GM21528 (cell line): ENCODE data around the gene OTUB1.

Experiments used
- ATAC-seq: cut with Tn5 transposase; IDR thresholded peaks from one replicate; pipeline ENCODE4 v1.9.1; 2021; ENCODE audit warnings: mild to moderate bottlenecking, moderate library complexity; ENCODE audit not compliant: unreplicated experiment, low FRiP score

The OTUB1 gene

GRCh38 chr11:64003807-64004589 is 17.8 kb downstream of the OTUB1 start:
- ATAC-seq = no peak

GRCh38 chr11:64004590-64004984 is 18.3 kb downstream of the OTUB1 start:
- no peak for ATAC-seq

- ATAC-seq = no peak
These were observed 19.5 kb downstream of the OTUB1 start for GRCh38 chr11:64005691-64006090.

- no peak for ATAC-seq
These were observed 20.2 kb downstream of the OTUB1 start for GRCh38 chr11:64006398-64006797.

GRCh38 chr11:64007160-64007628 is 21.0 kb downstream of the OTUB1 start:
- no peak for ATAC-seq

GRCh38 chr11:64007629-64008282 is 21.5 kb downstream of the OTUB1 start:
- ATAC-seq = no peak

GRCh38 chr11:64008283-64008913 is 22.2 kb downstream of the OTUB1 start:
- ATAC-seq = no peak

- ATAC-seq = no peak
These were observed 22.8 kb downstream of the OTUB1 start for GRCh38 chr11:64008914-64009633.

GRCh38 chr11:64009710-64010109 is 23.5 kb downstream of the OTUB1 start:
- ATAC-seq = no peak

- ATAC-seq = no peak
These were observed 24.5 kb downstream of the OTUB1 start for GRCh38 chr11:64010783-64011182.

GRCh38 chr11:64011371-64011770 is 25.1 kb downstream of the OTUB1 start:
- no peak for ATAC-seq

- no peak for ATAC-seq
These were observed 27.1 kb downstream of the OTUB1 start for GRCh38 chr11:64013141-64013896.

GRCh38 chr11:64014356-64014755 is 28.1 kb downstream of the OTUB1 start:
- no peak for ATAC-seq

- no peak for ATAC-seq
These were observed 29.3 kb downstream of the OTUB1 start for GRCh38 chr11:64015510-64015909.

GRCh38 chr11:64015935-64016845 is 30.0 kb downstream of the OTUB1 start:
- no peak for ATAC-seq

- no peak for ATAC-seq
These were observed 31.6 kb downstream of the OTUB1 start for GRCh38 chr11:64017945-64018224.

GRCh38 chr11:64018310-64018709 is 32.1 kb downstream of the OTUB1 start:
- no peak for ATAC-seq

- no peak for ATAC-seq
These were observed 33.1 kb downstream of the OTUB1 start for GRCh38 chr11:64019106-64020037.
